GM10266 (cell line): ENCODE results near the gene PTPRN2.
"Not testable (repeated sequence)": the region's sequence is repeated elsewhere in the genome, so short reads cannot be mapped to it uniquely, and the experiment has no call there.

Experiments
- DNase-seq: peaks from one replicate; pipeline ENCODE4 v3.0.0; 2012; ENCODE audit errors: extremely low spot score
- TF ChIP-seq, protein P1 (sequence below): IDR thresholded peaks from 2 replicates; pipeline ENCODE4 v1.5.1; 2012; ENCODE audit warnings: mild to moderate bottlenecking, low read depth; ENCODE audit not compliant: control insufficient read depth, insufficient read depth; ENCODE audit errors: missing control alignments

PTPRN2 gene

DNA sequence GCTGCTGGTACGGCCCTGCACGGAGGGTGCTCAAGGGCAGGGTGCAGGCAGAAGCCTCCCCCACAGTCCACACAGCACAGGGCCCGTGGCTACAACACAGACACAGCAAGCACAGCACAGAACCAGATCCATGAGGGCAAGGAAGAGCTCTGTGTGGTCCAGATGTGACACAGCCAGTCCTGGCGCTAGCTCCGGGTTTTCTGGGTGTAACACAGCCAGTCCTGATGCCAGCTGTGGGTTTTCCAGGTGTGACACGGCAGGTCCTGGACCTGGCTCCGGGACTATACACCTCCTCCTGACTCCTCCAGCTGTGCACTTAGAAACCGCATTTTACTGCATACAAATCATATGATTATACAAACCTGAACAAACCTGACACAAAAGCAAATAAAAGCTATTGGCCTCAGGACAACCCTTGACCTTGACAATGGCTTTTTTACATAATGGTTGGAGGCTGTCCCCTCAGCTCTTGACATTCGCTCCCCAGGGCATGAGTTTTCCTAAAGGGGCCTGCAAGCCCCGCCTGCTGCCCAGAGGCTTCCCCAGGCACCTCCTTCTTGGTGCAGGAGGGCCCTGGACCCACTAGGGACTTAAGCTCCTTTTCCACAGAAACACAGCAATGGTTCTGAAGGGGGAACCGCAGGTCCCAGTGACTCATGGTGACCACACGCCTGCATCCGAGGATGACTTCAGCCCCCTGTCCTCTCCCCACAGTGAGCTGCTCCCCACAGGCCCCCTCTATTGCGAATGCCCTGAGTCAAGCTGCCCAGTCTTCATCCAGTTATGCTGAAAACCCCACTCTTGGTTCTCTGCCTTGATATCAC, 209.6 kb downstream of the PTPRN2 start:
- TF ChIP-seq, protein P1, sequence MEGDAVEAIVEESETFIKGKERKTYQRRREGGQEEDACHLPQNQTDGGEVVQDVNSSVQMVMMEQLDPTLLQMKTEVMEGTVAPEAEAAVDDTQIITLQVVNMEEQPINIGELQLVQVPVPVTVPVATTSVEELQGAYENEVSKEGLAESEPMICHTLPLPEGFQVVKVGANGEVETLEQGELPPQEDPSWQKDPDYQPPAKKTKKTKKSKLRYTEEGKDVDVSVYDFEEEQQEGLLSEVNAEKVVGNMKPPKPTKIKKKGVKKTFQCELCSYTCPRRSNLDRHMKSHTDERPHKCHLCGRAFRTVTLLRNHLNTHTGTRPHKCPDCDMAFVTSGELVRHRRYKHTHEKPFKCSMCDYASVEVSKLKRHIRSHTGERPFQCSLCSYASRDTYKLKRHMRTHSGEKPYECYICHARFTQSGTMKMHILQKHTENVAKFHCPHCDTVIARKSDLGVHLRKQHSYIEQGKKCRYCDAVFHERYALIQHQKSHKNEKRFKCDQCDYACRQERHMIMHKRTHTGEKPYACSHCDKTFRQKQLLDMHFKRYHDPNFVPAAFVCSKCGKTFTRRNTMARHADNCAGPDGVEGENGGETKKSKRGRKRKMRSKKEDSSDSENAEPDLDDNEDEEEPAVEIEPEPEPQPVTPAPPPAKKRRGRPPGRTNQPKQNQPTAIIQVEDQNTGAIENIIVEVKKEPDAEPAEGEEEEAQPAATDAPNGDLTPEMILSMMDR = no peak
- DNase-seq = no peak

DNA sequence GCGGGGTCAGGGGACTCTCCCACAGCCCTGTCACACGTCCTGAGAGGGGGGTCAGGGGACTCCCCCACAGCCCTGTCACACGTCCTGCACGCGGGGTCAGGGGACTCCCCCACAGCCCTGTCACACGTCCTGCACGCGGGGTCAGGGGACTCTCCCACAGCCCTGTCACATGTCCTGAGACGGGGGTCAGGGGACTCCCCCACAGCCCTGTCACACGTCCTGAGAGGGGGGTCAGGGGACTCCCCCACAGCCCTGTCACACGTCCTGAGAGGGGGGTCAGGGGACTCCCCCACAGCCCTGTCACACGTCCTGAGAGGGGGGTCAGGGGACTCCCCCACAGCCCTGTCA, 210.8 kb downstream of the PTPRN2 start:
- DNase-seq = not testable (repeated sequence)

DNA sequence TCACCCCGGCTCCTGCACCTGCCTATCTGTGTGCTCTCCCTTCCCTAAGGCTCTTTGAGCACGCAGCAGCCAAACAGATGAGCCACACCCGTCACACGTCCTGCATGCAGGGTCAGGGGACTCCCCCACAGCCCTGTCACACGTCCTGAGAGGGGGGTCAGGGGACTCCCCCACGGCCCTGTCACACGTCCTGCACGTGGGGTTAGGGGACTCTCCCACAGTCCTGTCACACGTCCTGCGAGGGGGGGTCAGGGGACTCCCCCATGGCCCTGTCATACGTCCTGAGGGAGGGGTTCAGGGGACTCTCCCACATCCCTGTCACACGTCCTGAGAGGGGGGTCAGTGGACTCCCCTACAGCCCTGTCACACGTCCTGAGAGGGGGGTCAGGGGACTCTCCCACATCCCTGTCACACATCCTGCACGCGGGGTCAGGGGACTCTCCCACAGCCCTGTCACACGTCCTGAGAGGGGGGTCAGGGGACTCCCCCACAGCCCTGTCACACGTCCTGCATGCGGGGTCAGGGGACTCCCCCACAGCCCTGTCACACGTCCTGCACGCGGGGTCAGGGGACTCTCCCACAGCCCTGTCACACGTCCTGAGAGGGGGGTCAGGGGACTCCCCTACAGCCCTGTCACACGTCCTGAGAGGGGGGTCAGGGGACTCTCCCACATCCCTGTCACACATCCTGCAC, 211.3 kb downstream of the PTPRN2 start:
- DNase-seq = not testable (repeated sequence)

DNA sequence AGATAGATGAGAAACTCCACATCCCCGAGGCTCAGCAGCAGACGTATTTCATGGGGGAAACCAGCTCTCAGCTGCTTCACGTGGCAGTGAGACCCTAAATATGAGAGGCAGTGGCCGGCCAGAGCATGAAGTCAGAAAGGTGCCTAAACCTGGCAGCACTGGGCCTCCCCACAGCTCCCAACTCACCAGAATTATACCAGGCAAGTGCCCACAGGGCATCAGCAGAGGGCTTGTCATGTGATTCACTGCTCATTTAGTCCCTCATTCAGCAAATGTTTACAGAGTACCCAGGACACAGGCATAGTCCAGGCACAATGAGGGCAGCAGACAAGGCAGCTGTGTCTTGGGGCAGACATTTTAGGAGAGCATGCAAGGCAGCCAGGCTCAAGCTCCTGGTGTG, 212.6 kb downstream of the PTPRN2 start:
- TF ChIP-seq, protein P1 = no peak
- no peak for DNase-seq

DNA sequence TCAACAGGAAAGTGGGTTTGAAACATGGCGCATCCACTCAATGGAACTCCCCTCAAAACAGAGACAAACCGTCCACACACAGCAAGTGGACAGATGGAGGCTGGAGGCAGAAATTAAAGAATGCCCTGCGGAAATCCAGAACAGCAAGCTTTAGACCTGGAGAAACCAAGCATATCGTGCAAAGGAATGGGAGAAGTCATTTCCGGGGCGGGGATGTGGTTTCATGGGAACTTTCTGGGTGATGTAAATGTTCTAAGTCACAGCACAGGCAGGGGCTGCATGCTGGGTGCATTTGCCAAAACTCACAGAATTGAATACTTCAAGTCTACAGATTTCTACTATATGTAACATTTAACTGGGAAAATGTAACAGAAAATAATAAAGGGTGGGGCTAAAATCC, 213.0 kb downstream of the PTPRN2 start:
- TF ChIP-seq, protein P1 = no peak
- DNase-seq = no peak

DNA sequence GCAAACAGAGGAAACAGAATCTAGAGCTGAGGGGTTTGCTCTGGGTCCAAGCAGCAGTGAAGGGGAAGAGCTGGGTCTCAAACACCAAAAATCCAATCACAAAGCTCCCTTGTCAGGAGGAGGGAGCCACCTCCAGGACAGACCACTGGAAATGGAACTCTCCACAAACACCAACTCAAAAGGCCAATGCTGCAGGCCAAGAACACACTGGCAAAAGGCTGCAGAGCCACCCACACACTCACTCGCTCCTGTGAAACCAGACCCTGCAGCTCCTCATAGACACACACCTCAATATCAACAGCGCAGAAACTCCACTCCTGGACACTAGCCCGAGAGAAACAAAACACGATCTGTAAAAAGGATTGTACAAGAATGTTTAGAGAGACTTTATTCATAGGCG, 213.5 kb downstream of the PTPRN2 start:
- no peak for DNase-seq
- TF ChIP-seq, protein P1 = no peak

DNA sequence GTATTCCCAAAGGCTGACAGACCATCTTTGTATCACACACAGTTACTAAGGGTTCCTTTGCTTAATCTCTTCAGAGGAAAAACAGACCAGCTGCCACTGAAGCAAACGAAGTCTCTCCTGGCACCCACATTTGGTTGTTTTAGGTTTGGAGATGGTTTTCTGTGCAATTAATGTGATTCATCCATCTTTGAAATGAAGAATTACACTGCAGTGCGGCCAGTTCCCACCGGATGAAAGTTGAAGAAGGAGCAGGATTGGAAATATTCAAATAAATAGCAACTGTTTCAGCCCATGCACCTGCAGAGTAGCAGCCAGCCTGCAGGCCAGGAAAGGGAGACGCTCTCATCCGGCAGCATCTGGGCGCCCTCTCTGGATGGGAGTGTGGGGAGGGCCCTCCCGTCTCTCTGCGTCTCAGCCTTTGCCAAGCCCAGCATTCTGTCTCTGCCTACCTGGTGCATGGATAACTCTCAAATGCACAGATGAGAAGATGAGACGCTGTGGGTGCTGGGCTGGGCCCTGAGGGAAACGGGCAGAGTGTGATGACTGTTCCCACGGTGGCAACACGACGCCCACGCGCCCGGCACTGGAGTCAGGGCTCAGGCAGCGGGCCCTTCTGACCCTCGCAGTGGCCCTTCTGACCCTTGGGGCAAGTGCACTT, 214.0 kb downstream of the PTPRN2 start:
- DNase-seq = no peak
- TF ChIP-seq, protein P1 = no peak

DNA sequence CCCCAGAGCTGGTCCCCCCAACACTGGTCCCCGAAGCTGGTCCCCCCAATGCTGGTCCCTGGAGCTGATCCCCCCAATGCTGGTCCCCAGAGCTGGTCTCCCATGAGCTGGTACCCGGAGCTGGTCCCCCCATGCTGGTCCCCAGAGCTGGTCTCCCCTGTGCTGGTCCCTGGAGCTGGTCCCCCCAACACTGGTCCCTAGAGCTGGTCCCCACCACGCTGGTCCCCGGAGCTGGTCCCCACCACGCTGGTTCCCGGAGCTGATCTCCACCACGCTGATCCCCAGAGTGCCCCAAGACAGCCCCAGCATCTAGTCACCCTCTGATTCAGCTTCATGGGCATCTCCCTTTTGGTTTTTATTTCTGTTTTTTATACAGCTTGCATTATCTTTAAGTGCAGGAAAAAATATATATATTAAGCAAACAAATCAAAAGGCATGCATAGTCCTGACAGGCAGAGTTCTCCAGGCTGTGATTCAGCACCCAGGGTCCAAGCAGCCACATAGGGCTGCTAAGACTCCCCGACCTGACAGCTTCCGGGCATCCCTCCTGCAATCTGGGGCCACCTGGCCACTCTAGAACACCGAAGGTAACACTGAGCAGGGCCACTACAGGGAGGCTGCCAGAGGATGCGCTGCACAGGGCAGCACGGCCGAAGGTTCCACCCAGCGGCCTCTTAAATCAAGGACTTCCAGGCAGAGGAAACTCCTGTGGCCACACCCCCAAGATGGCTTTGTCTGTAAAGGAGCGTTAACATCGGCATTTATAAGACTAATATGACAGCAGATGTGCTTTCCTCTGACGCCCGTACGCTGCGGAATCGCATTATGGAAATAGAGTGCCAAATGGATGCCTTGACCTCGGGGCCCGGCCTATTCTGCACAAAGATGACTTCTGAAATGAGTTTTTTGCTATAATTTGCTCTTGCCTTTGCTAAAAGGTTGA, 215.0 kb downstream of the PTPRN2 start:
- TF ChIP-seq, protein P1 = no peak
- DNase-seq = no peak
